ENCODE results near the gene SLC25A26.

Gene SLC25A26

DNA sequence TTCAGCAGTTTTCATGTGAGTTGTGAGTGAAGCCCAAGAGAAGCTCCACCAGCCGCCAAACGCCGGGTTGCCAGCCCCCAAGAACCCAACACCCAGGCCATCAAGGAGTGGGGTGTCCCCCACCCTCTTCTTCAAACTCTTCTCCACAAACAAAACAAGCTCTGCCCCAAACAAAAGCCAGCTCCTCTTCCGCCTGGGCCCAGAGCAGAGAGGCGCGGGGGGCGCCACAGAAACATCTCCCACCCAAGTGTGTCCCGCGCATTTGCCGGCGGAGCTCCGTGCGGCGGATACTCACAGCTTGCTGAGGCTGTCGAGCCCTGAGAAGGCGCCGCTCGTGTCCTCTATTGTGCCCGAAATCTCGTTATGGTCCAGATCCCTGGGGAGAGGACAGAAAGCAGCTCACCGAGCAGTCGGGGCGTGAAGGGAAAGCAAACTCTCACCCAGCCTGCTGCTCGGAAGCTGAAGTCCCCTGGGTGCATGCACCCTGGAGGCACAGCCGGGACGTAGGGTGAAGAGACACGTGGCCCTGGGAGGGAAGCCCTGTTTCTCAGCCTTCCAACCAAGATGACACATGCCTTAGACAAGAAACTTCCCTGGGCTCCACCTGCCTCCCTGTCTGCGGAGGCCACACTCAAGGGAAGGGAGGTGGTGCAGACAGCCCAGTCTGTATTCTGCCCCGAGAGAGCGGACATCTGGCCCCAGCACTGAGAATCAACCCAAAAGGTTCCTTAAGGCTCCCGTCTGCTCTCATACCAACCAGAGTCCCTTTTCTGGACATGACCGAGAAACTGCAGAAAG is 184.3 kb downstream of the SLC25A26 start:
- no peaks in the 10 kb centered on the region for H3K27me3 ChIP-seq (ENCODE audit: low read depth, low read length)
- no peak overlapping the region for H3K27ac ChIP-seq (ENCODE audit: low read length)
- peaks cover 25 to 61% of the 10 kb centered on the region in 2 donors for H3K4me1 ChIP-seq (ENCODE audit: control insufficient read depth in 1 of 2, insufficient read depth in 2 of 2, low read length in 2 of 2)
- H3K9me3 ChIP-seq (ENCODE audit: control insufficient read depth in 1 of 2, low read length in 2 of 2) = no peaks in the 10 kb centered on the region
- no peak overlapping the region for H3K4me3 ChIP-seq (ENCODE audit: low read depth in 1 of 2, low read length in 2 of 2)
- H3K36me3 ChIP-seq (ENCODE audit: control insufficient read depth in 1 of 2, insufficient read depth in 2 of 2, low read length in 2 of 2) = peaks cover 35 to 46% of the 10 kb centered on the region in 2 donors

DNA sequence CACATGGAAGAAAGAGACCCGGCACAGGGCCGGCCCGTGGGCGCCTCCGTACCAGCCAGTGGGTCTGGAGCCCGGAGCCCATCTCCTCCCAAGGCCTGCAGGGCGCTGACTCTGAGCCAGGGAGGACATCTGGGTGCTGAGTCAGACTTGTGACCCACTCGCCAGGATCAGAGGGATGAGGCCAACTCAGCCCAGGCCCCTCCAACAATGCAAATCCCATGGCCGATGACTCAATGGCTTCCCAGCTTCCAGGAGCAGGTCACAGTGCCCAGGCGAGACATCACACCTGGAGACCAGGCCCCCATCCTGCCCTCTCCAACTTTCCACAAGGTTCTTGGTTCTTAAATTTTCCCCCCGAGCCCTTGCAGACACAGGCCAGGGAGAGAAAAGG is 184.9 kb downstream of the SLC25A26 start:
- Histone ChIP-seq H3K9me3 (ENCODE audit: control insufficient read depth in 1 of 2, low read length in 2 of 2) (no peaks in the 10 kb centered on the region), H3K27ac (ENCODE audit: low read length) (no peak overlapping the region), H3K36me3 (ENCODE audit: control insufficient read depth in 1 of 2, insufficient read depth in 2 of 2, low read length in 2 of 2) (peaks cover 35 to 52% of the 10 kb centered on the region in 2 donors), H3K27me3 (ENCODE audit: low read depth, low read length) (no peaks in the 10 kb centered on the region), H3K4me3 (ENCODE audit: low read depth in 1 of 2, low read length in 2 of 2) (no peak overlapping the region), H3K4me1 (ENCODE audit: control insufficient read depth in 1 of 2, insufficient read depth in 2 of 2, low read length in 2 of 2) (peaks cover 25 to 61% of the 10 kb centered on the region in 2 donors)

DNA sequence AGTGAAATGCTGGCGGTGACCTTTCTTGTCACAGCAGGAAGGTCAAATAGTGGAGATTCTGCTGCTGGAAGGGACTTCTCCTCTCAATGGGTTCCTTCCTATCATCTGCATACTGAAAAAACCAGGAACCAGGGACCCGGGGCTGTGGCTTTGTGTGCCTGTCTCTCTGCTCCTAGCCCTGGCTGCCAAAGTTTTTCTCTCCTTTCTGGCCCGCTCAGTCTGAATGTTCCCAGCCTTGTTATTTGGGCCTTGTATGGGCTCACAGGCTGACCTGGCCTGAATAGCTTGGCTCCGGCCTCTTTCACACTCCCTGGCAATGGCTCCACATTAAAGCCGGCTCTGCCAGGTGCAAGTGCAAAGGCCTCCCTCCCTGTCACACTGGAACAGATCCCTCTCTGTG is 185.4 kb downstream of the SLC25A26 start:
- peak overlapping the region; percentile 31 for H3K27ac ChIP-seq (ENCODE audit: low read length)
- H3K9me3 ChIP-seq (ENCODE audit: control insufficient read depth in 1 of 2, low read length in 2 of 2) = no peaks in the 10 kb centered on the region
- peaks cover 25 to 61% of the 10 kb centered on the region in 2 donors for H3K4me1 ChIP-seq (ENCODE audit: control insufficient read depth in 1 of 2, insufficient read depth in 2 of 2, low read length in 2 of 2)
- H3K36me3 ChIP-seq (ENCODE audit: control insufficient read depth in 1 of 2, insufficient read depth in 2 of 2, low read length in 2 of 2) = peaks cover 35 to 53% of the 10 kb centered on the region in 2 donors
- H3K27me3 ChIP-seq (ENCODE audit: low read depth, low read length) = no peaks in the 10 kb centered on the region
- no peak overlapping the region for H3K4me3 ChIP-seq (ENCODE audit: low read depth in 1 of 2, low read length in 2 of 2)

DNA sequence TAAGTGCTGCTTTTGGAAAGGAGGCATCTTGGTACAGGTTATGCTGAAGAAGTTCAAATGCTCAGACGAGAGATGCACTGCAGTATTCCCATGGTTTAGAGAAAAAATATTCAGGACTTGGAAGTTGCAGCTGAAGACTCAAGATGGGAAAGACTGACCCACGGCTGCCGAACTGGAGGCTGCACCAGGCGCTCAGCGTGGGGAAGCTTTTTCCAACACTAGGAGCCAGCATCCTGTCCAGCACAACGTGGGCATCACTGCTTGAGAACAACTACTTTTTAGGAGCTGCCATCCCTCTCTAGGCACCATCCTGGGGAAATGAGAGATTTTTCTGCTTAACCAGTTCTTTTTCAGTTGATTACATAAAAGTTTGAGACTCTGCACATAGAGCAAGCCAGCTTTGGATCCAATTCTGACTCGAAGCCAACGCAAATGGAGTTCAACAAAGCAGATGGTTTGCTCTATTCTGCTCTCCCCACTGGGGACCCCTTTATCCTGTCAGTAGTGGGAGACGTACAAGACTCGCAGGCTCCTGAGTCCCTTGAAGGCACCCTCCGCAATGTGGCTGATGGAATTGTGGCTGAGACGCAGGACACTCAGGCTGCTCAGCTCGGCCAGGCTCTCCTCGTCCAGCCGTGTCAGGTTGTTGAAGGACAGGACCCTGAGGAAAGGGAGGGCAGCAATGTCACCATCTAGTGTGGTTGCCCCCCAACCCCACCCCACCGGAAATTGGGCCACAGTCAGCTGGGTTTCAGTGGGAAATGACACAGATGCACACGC is 186.2 kb downstream of the SLC25A26 start:
- Histone ChIP-seq H3K27me3 (ENCODE audit: low read depth, low read length) (no peaks in the 10 kb centered on the region), H3K9me3 (ENCODE audit: control insufficient read depth in 1 of 2, low read length in 2 of 2) (no peaks in the 10 kb centered on the region), H3K4me1 (ENCODE audit: control insufficient read depth in 1 of 2, insufficient read depth in 2 of 2, low read length in 2 of 2) (peaks cover 25 to 61% of the 10 kb centered on the region in 2 donors), H3K27ac (ENCODE audit: low read length) (no peak overlapping the region), H3K4me3 (ENCODE audit: low read depth in 1 of 2, low read length in 2 of 2) (no peak overlapping the region), H3K36me3 (ENCODE audit: control insufficient read depth in 1 of 2, insufficient read depth in 2 of 2, low read length in 2 of 2) (peaks cover 35 to 52% of the 10 kb centered on the region in 2 donors)

DNA sequence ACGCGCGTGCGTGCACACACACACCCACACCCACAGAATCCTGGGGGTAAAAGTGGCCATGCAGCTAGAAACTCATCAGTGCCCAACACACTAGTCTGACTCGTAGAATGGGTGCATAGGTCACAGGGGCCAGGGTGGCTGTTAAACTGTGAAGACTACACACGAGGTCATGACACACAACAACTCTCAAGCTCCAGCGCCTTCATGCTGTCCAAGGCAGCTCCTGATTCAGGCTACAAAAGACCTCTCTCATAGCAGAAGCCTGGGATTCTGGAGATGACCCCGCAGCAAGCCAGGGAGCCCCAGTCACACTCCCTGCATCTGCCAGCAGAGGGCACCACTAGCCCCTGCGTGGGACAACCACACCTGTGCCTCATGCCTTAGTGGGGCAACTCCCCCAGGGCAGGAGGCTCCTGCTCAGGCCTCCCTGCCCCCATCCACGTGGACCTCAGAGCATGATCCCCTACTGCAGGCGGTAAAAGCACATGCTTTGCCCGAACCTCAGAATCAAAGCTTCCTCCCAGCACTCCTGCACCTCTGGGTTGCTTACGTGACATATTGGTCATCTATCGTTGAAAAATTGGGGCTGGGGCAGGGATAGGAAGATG is 186.9 kb downstream of the SLC25A26 start:
- Histone ChIP-seq H3K9me3 (ENCODE audit: control insufficient read depth in 1 of 2, low read length in 2 of 2) (no peaks in the 10 kb centered on the region), H3K4me1 (ENCODE audit: control insufficient read depth in 1 of 2, insufficient read depth in 2 of 2, low read length in 2 of 2) (peaks cover 25 to 62% of the 10 kb centered on the region in 2 donors)

DNA sequence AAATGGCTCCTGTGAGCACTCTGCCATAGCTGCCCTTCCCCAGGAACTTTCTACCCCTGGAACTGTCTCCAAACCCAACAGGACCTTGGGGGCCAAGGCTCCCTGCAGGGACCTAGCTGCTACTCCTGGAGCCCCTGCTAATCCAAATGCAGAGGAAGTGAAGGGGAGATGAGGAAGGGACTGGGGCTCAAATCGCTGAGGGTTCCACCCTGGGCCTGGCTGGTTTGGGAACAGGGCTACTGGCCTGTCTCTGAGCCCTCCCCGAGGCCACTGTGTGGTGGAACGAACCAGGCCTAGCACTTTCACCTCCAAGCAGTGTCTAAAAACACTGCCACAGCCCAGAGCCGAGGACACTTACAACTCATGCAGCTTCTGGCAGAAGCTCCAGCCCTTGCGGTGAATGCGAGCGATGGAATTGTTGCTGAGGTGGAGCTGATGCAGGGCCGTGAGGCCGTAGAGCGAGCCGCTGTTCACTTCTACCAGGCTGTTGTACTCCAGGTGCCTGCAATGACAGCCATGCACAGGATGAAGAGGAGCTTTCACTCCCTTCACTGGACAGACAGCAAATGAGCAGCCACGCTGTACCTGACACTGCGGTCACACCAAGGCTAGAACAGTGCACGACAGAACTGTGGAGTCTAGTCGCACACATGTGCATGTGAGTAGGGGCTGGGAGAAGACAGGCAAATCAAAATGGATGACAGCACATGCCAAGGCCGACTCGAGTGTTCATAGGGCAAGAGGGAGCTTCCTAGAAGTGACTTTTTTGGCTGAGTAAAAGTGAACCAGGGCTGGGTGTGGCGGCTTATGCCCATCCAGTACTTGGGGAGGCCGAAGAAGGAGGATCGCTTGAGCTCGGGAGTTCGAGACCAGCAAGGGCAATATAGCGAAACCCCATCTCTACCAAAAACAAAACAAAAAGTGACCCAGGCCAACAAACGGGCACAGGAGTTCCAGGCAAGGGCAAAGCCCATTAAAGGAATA is 189.3 kb downstream of the SLC25A26 start:
- Histone ChIP-seq H3K4me3 (ENCODE audit: low read depth in 1 of 2, low read length in 2 of 2) (no peak overlapping the region), H3K9me3 (ENCODE audit: control insufficient read depth in 1 of 2, low read length in 2 of 2) (no peaks in the 10 kb centered on the region), H3K27me3 (ENCODE audit: low read depth, low read length) (no peaks in the 10 kb centered on the region), H3K27ac (ENCODE audit: low read length) (no peak overlapping the region), H3K4me1 (ENCODE audit: control insufficient read depth in 1 of 2, insufficient read depth in 2 of 2, low read length in 2 of 2) (peaks cover 20 to 66% of the 10 kb centered on the region in 2 donors), H3K36me3 (ENCODE audit: control insufficient read depth in 1 of 2, insufficient read depth in 2 of 2, low read length in 2 of 2) (peaks cover 48 to 61% of the 10 kb centered on the region in 2 donors)

More for the DNA sequence above, 186.9 kb downstream of the SLC25A26 start:
- Histone ChIP-seq H3K27me3 (ENCODE audit: low read depth, low read length) (no peaks in the 10 kb centered on the region), H3K4me3 (ENCODE audit: low read depth in 1 of 2, low read length in 2 of 2) (no peak overlapping the region), H3K36me3 (ENCODE audit: control insufficient read depth in 1 of 2, insufficient read depth in 2 of 2, low read length in 2 of 2) (peaks cover 41 to 59% of the 10 kb centered on the region in 2 donors), H3K27ac (ENCODE audit: low read length) (peak overlapping the region; percentile 40)

DNA sequence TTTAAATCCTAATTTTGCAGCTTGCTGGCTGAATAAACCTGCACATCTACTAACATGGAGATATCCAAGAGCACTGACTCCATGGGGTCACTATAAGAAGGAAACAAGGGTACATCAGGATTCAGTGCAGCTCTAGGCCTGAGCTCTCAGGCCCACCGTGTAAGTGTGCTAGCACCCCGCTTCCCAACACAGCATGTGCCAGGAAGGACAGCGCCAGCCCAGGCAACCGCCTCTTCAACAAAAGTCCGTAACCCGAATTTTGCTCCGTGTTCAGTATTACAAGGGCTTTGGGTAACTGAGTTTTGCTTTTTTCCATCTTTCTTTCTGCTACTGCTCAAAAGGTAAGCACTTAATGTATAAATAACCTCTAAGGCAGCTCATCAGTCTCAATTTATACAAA is 190.2 kb downstream of the SLC25A26 start:
- no peaks in the 10 kb centered on the region for H3K9me3 ChIP-seq (ENCODE audit: control insufficient read depth in 1 of 2, low read length in 2 of 2)
- H3K27me3 ChIP-seq (ENCODE audit: low read depth, low read length) = no peaks in the 10 kb centered on the region
- no peak overlapping the region for H3K4me3 ChIP-seq (ENCODE audit: low read depth in 1 of 2, low read length in 2 of 2)
- H3K36me3 ChIP-seq (ENCODE audit: control insufficient read depth in 1 of 2, insufficient read depth in 2 of 2, low read length in 2 of 2) = peaks cover 39 to 54% of the 10 kb centered on the region in 2 donors
- H3K4me1 ChIP-seq (ENCODE audit: control insufficient read depth in 1 of 2, insufficient read depth in 2 of 2, low read length in 2 of 2) = peaks cover 20 to 66% of the 10 kb centered on the region in 2 donors
- H3K27ac ChIP-seq (ENCODE audit: low read length) = no peak overlapping the region

DNA sequence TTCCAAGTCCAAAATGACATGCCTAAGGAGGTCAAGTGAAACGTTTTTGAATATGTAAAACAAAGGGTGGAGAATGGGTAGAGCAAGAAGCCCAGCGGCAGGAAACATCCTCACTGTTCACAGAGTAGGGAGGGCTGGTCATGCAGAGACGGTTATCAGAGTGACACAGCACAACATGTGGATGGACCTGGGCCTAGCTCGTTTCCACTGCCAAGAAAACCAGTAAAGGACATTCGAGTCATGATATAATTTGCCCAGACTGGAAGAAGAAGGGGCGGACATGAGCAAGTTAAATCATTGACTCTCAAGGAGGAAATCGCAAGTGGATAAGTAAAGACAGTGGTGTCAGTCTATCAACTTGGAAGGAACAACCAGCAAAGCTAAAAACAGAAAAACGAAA is 190.7 kb downstream of the SLC25A26 start:
- Histone ChIP-seq H3K4me3 (ENCODE audit: low read depth in 1 of 2, low read length in 2 of 2) (no peak overlapping the region), H3K9me3 (ENCODE audit: control insufficient read depth in 1 of 2, low read length in 2 of 2) (no peaks in the 10 kb centered on the region), H3K4me1 (ENCODE audit: control insufficient read depth in 1 of 2, insufficient read depth in 2 of 2, low read length in 2 of 2) (peaks cover 18 to 66% of the 10 kb centered on the region in 2 donors), H3K27me3 (ENCODE audit: low read depth, low read length) (no peaks in the 10 kb centered on the region), H3K27ac (ENCODE audit: low read length) (no peak overlapping the region), H3K36me3 (ENCODE audit: control insufficient read depth in 1 of 2, insufficient read depth in 2 of 2, low read length in 2 of 2) (peaks cover 34 to 50% of the 10 kb centered on the region in 2 donors)

DNA sequence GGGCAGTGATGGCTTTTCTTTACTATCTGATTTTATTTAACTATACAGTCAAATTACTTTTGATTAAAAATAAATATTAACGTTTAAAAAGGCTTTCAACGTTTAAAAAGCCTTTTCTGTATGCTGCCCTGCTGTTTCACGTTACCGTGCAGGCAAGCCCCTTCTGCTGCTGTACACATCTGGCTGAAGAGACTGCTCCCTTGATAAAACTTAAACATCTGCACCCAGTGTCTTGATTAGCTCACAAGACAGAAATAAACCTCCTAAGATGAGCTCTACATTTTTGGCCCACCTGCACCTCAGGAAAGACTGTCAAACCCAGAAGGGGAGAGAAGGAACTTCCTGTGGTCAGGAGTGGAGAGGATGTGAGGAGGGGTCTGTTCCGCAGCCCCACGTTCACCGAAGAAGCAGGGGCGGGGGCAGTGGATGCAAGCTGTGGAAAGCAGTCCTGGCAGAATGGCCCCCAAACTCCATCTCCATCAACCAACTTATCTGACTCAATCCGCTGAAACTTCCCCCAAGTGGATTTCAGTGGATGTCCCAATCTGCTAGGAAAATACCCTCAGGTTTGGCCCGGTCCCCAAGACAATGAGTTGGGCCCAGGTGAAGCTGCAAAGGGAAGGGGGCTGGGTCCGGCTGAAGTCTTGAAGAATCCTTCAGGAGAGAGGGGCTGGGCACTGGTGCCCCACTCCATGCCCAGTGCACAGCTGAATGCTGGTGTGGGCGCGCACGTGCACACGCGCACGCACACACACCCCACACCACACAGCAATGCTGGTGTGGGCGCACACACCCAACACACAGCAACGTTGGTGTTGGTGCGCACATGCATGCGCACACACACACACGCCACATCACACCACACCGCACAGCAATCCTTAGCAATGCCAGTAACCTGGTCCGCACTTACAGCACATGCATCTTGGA is 191.4 kb downstream of the SLC25A26 start:
- no peaks in the 10 kb centered on the region for H3K9me3 ChIP-seq (ENCODE audit: control insufficient read depth in 1 of 2, low read length in 2 of 2)
- H3K4me3 ChIP-seq (ENCODE audit: low read depth in 1 of 2, low read length in 2 of 2) = no peak overlapping the region
- peaks cover 16 to 66% of the 10 kb centered on the region in 2 donors for H3K4me1 ChIP-seq (ENCODE audit: control insufficient read depth in 1 of 2, insufficient read depth in 2 of 2, low read length in 2 of 2)
- H3K27ac ChIP-seq (ENCODE audit: low read length) = no peak overlapping the region
- H3K27me3 ChIP-seq (ENCODE audit: low read depth, low read length) = no peaks in the 10 kb centered on the region
- H3K36me3 ChIP-seq (ENCODE audit: control insufficient read depth in 1 of 2, insufficient read depth in 2 of 2, low read length in 2 of 2) = peaks cover 32 to 44% of the 10 kb centered on the region in 2 donors
